Measurements from ENCODE around the gene OR51E1.

Gene OR51E1

DNA sequence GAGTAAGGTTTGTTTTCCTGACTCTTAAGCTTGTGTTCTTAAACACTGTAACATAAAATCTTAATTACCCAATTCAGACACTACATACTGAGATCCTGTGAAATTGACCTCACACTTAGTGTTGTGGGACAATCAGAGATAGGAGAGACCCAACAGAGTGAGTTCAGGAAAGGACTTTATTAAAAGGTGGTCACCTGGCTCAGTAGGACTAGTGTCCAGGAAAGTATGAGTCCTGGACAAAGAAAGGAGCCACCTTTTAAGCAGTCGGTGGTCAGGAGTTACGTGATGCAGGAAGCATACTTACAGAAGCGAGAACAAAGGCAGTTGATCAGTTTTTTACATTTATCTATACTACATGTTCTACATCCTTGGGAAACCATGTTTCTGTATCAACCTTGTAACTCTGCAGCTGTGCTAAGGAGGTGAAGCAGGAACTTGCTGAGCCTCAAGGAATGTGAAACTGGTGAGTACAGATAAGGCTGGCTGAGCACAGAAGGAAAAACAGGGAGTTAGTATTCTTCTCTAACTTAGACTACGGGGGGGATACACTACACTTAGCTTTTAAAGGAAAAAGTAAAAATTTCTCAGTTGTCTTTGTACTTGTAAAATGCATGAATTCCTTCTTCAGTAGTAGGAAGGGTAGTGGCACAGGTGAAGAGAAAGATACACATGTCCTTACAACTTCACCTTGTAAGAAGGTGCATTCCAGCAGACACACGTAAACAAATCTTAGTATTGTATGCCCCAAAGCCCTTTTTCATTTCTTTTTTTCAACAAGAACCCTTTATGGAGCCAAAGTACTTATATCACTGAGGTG is 15.1 kb downstream of the OR51E1 start:
- Histone ChIP-seq H3K4me3 (ENCODE audit: low read depth, low read length) (no peak overlapping the region), H3K36me3 (replicated peaks) (no peaks in the 10 kb centered on the region), H3K27me3 (replicated peaks) (no peaks in the 10 kb centered on the region), H3K27ac (no peak overlapping the region)
- in situ Hi-C loops (cut with HindIII; ENCODE audit: low pct_ligation_motif_present, low sequenced_read_pairs) = no loop called here
- TF ChIP-seq, protein P1, sequence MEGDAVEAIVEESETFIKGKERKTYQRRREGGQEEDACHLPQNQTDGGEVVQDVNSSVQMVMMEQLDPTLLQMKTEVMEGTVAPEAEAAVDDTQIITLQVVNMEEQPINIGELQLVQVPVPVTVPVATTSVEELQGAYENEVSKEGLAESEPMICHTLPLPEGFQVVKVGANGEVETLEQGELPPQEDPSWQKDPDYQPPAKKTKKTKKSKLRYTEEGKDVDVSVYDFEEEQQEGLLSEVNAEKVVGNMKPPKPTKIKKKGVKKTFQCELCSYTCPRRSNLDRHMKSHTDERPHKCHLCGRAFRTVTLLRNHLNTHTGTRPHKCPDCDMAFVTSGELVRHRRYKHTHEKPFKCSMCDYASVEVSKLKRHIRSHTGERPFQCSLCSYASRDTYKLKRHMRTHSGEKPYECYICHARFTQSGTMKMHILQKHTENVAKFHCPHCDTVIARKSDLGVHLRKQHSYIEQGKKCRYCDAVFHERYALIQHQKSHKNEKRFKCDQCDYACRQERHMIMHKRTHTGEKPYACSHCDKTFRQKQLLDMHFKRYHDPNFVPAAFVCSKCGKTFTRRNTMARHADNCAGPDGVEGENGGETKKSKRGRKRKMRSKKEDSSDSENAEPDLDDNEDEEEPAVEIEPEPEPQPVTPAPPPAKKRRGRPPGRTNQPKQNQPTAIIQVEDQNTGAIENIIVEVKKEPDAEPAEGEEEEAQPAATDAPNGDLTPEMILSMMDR (IDR thresholded peaks at IDR 0.05; ENCODE audit: low read depth, low read length, missing control alignments) = no peak
- DNase-seq = peak; percentile 60

DNA sequence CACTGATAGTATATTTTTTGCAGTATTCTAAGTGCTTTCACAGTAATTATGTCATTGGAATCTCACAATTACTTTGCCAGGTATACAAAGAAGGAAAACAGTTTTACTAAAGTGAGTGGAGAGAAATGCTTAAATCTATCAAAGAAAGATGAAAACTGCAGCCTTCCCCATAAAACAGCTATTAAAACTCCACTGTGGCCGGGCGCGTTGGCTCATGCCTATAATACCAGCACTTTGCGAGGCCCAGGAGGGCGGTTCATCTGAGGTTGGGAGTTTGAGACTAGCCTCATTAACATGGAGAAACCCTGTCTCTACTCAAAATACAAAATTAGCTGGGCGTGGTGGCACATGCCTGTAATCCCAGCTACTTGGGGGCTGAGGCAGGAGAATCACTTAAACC is 19.1 kb downstream of the OR51E1 start:
- no peaks in the 10 kb centered on the region for H3K36me3 ChIP-seq (replicated peaks)
- no peak overlapping the region for H3K27ac ChIP-seq
- H3K4me3 ChIP-seq (ENCODE audit: low read depth, low read length) = no peak overlapping the region
- no peaks in the 10 kb centered on the region for H3K27me3 ChIP-seq (replicated peaks)
- TF ChIP-seq, protein P1 (IDR thresholded peaks at IDR 0.05; ENCODE audit: low read depth, low read length, missing control alignments) = no peak
- DNase-seq = no peak
- in situ Hi-C loops (cut with HindIII; ENCODE audit: low pct_ligation_motif_present, low sequenced_read_pairs) = no loop called here

DNA sequence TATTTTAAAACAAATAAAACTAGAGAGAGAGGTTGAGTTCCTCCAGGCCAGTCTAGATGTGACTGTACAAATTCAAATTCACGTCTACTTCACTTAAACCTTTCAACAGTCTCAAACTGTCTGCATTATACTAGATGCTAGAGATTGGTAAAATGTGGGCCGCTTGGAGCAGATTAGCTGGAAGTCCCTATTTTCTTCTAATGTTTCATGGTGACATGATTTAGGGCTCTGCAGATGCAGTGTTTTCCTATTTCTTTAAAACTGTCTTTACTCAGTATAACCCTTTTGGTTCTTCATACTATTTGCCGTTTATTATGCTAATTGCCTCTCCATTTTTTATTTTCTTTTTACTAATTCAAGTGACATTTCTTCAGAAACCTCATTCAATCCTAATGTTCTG is 20.4 kb downstream of the OR51E1 start:
- H3K27me3 ChIP-seq (replicated peaks) = no peaks in the 10 kb centered on the region
- no peak overlapping the region for H3K4me3 ChIP-seq (ENCODE audit: low read depth, low read length)
- no peaks in the 10 kb centered on the region for H3K36me3 ChIP-seq (replicated peaks)
- TF ChIP-seq, protein P1 (IDR thresholded peaks at IDR 0.05; ENCODE audit: low read depth, low read length, missing control alignments) = no peak
- DNase-seq = no peak
- H3K27ac ChIP-seq = no peak overlapping the region
- in situ Hi-C loops (cut with HindIII; ENCODE audit: low pct_ligation_motif_present, low sequenced_read_pairs) = no loop called here

DNA sequence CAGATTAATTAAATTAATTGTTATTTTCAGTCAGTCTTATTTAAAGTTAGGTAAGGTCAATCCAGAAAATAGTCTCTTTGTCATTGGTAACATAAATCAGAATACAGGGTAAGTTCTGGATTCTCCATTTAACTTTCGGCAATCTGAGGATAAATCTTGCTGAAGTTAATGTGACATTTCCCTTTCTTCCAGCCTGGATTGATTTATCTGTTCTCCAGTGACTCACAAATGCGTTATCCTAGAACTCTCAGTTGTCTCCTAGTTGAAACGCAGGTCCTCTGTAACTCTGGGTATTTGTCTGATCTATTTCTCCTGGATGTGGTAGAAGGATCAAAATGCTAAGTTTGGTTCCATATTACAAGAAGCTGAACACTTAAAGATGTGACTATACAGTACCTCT is 21.0 kb downstream of the OR51E1 start:
- DNase-seq = no peak
- Histone ChIP-seq H3K27me3 (replicated peaks) (no peaks in the 10 kb centered on the region), H3K27ac (peak overlapping the region; percentile 35), H3K4me3 (ENCODE audit: low read depth, low read length) (no peak overlapping the region), H3K36me3 (replicated peaks) (no peaks in the 10 kb centered on the region)
- TF ChIP-seq, protein P1 (IDR thresholded peaks at IDR 0.05; ENCODE audit: low read depth, low read length, missing control alignments) = no peak
- in situ Hi-C loops (cut with HindIII; ENCODE audit: low pct_ligation_motif_present, low sequenced_read_pairs) = no loop called here

DNA sequence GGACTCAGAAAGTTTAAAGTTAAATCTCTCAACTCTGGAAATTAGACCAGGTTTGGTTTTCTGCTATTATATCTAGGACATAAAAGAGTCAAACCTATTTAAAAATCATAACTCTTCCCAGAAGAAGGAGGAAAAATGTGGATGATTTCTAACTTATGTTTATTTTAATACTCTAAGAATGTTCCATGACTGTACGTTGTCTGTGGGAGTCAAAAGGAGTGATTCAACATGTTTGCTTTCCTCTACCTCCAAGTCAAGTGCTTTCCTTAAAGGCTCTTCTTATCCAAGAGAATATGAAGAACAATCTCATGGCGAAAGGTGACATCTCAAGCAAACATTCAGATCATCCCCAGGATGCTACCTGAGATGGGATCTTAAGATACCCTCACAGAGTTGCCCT is 21.6 kb downstream of the OR51E1 start:
- peak; percentile 32 for DNase-seq
- Histone ChIP-seq H3K36me3 (replicated peaks) (no peaks in the 10 kb centered on the region), H3K4me3 (ENCODE audit: low read depth, low read length) (no peak overlapping the region), H3K27ac (peak overlapping the region; percentile 35), H3K27me3 (replicated peaks) (no peaks in the 10 kb centered on the region)
- TF ChIP-seq, protein P1 (IDR thresholded peaks at IDR 0.05; ENCODE audit: low read depth, low read length, missing control alignments) = no peak
- in situ Hi-C loops (cut with HindIII; ENCODE audit: low pct_ligation_motif_present, low sequenced_read_pairs) = no loop called here

DNA sequence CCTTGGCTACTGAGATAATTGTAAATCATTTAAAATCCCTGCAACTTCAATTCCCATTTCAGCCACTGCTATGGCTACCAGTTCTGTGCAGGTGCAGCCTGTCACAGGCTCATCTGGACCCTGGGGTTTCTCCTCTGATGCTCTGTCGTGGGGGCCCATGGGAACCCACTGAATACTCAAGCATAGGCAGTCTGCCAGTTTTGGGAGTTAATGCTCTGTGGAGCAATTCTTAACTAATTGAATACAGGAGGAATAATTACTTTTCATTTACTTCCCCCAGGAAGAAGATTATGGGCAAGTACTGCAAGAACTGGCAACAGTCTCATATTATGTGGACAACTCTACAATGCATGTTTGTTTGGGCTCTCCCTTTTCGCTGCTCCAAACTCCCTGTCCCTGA is 28.0 kb downstream of the OR51E1 start:
- no peak overlapping the region for H3K27ac ChIP-seq
- in situ Hi-C loops (cut with HindIII; ENCODE audit: low pct_ligation_motif_present, low sequenced_read_pairs) = no loop called here
- TF ChIP-seq, protein P1 (IDR thresholded peaks at IDR 0.05; ENCODE audit: low read depth, low read length, missing control alignments) = no peak
- no peaks in the 10 kb centered on the region for H3K27me3 ChIP-seq (replicated peaks)
- H3K36me3 ChIP-seq (replicated peaks) = no peaks in the 10 kb centered on the region
- no peak overlapping the region for H3K4me3 ChIP-seq (ENCODE audit: low read depth, low read length)
- DNase-seq = no peak
